Measurements from ENCODE around the gene SCARB1. TPM values are rescaled to one million over a fixed set of nuclear protein-coding genes. Genes with fewer than 3 reads are reported as not detected.
A peak's percentile ranks its signal among the peaks of the same experiment; 100 is the strongest.

Gene SCARB1
- total RNA-seq, 1 donor from 2014 or later: 25.8 TPM

DNA sequence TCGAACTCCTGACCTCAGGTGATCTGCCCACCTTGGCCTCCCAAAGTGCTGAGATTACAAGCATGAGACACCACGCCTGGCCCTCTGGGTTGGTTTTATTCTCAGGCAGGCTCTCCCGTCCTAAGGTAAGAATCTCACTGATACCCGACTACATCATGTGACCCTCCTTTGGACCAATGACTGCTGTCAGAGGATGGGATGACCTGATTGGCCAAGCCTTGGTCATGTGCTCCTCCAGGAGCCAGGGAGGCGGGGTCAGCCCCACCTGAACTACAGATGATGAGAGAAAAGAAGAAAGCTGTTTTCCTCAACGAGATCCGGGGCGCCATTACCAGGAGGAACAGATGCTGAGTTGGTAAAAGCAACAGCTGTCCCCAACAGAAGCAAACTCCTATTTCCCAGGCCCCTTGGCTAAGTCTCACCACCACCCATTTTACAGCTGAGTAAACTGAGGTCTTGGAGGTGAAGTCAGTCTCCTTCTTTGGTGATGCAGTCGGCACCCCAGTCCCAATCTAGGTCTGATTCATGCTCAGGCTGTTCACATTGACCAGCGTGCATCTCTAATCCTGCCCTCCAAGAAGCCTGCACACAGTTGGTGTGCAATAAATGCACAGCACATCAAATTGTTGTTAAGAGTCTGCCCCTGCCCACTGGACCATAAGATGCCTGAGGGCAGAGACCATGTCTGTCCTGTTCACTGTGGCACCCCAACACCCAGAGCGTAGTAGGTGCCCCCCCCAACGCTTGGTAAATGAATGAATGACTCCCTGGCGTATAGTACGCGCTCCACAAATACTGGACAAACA lies 118.8 kb downstream of the SCARB1 start:
- H3K9me3 Mint-ChIP-seq: peaks cover 7% of the 10 kb centered on the region
- no peaks in the 10 kb centered on the region for H3K36me3 Mint-ChIP-seq (ENCODE audit: low read depth)
- H3K27ac Mint-ChIP-seq: no peak overlapping the region
- H3K4me3 Mint-ChIP-seq (ENCODE audit: low read depth): no peak overlapping the region
- intact Hi-C loops (cut with micrococcal nuclease): no loop called here
- no peak for DNase-seq (ENCODE audit: low spot score)
- H3K27me3 Mint-ChIP-seq (ENCODE audit: low read depth): peaks cover 19% of the 10 kb centered on the region
- peaks cover 21% of the 10 kb centered on the region for H3K4me1 Mint-ChIP-seq (ENCODE audit: low read depth)

DNA sequence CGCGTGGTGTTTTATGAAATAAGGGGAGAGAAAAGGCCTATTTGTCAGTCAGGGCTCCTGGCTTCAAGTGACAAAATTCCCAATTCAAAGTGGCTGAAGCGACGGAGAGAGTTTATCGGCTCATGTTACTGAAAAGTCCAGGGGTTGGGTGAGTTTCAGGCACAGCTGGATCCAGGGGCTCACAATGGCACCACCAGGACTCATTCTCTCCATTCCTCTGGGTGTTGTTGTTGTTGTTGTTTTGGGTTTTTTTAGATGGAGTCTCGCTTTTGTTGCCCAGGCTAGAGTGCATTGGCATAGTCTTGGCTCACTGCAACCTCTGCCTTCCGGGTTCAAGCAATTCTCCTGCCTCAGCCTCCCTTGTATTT lies 119.4 kb downstream of the SCARB1 start:
- DNase-seq (ENCODE audit: low spot score): no peak
- Mint-ChIP-seq H3K4me3 (ENCODE audit: low read depth) (no peak overlapping the region), H3K27me3 (ENCODE audit: low read depth) (peaks cover 19% of the 10 kb centered on the region), H3K9me3 (peaks cover 7% of the 10 kb centered on the region), H3K36me3 (ENCODE audit: low read depth) (no peaks in the 10 kb centered on the region), H3K4me1 (ENCODE audit: low read depth) (peaks cover 21% of the 10 kb centered on the region), H3K27ac (no peak overlapping the region)
- intact Hi-C loops (cut with micrococcal nuclease): no loop called here

- DNase-seq (ENCODE audit: low spot score): no peak
- Mint-ChIP-seq H3K9me3 (peaks cover 7% of the 10 kb centered on the region), H3K4me1 (ENCODE audit: low read depth) (peaks cover 21% of the 10 kb centered on the region), H3K4me3 (ENCODE audit: low read depth) (no peak overlapping the region), H3K36me3 (ENCODE audit: low read depth) (no peaks in the 10 kb centered on the region), H3K27me3 (ENCODE audit: low read depth) (peaks cover 17% of the 10 kb centered on the region), H3K27ac (no peak overlapping the region)
- intact Hi-C loops (cut with micrococcal nuclease): no loop called here
These were observed 120.0 kb downstream of the SCARB1 start for GRCh38 chr12:124743479-124744272.

GRCh38 chr12:124742678-124743077 lies 121.0 kb downstream of the SCARB1 start:
- H3K9me3 Mint-ChIP-seq: peaks cover 7% of the 10 kb centered on the region
- no peaks in the 10 kb centered on the region for H3K36me3 Mint-ChIP-seq (ENCODE audit: low read depth)
- intact Hi-C loops (cut with micrococcal nuclease): no loop called here
- no peak for DNase-seq (ENCODE audit: low spot score)
- H3K27ac Mint-ChIP-seq: no peak overlapping the region
- H3K4me3 Mint-ChIP-seq (ENCODE audit: low read depth): no peak overlapping the region
- H3K27me3 Mint-ChIP-seq (ENCODE audit: low read depth): peaks cover 13% of the 10 kb centered on the region
- peaks cover 21% of the 10 kb centered on the region for H3K4me1 Mint-ChIP-seq (ENCODE audit: low read depth)

DNA sequence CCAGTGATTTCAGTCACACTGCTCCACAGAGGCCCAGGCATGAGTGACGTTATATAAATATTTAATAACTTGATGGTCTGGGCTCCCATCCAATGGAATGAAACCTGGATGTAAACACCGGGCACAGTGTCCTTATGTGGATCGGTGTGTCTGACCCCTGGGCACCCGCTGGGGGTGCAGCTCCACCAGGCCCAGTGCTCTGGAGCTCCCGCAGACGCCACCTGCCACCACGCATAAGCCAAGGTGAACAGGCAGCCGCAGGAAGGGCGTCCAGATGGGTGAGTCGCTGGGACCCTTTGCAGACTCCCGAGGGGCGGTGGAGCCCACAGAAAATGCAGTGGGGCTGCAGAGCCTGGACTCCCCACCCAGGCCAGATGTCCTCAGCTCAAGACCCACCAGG lies 121.6 kb downstream of the SCARB1 start:
- Mint-ChIP-seq H3K27me3 (ENCODE audit: low read depth) (peaks cover 13% of the 10 kb centered on the region), H3K36me3 (ENCODE audit: low read depth) (no peaks in the 10 kb centered on the region), H3K9me3 (peaks cover 7% of the 10 kb centered on the region), H3K27ac (no peak overlapping the region), H3K4me3 (ENCODE audit: low read depth) (no peak overlapping the region), H3K4me1 (ENCODE audit: low read depth) (peaks cover 21% of the 10 kb centered on the region)
- intact Hi-C loops (cut with micrococcal nuclease): no loop called here
- DNase-seq (ENCODE audit: low spot score): no peak

- Mint-ChIP-seq H3K27ac (no peak overlapping the region), H3K4me3 (ENCODE audit: low read depth) (no peak overlapping the region), H3K36me3 (ENCODE audit: low read depth) (no peaks in the 10 kb centered on the region), H3K9me3 (peaks cover 7% of the 10 kb centered on the region), H3K27me3 (ENCODE audit: low read depth) (peaks cover 13% of the 10 kb centered on the region), H3K4me1 (ENCODE audit: low read depth) (peaks cover 22% of the 10 kb centered on the region)
- intact Hi-C loops (cut with micrococcal nuclease): no loop called here
- no peak for DNase-seq (ENCODE audit: low spot score)
These were observed 122.5 kb downstream of the SCARB1 start for GRCh38 chr12:124741211-124741610.

DNA sequence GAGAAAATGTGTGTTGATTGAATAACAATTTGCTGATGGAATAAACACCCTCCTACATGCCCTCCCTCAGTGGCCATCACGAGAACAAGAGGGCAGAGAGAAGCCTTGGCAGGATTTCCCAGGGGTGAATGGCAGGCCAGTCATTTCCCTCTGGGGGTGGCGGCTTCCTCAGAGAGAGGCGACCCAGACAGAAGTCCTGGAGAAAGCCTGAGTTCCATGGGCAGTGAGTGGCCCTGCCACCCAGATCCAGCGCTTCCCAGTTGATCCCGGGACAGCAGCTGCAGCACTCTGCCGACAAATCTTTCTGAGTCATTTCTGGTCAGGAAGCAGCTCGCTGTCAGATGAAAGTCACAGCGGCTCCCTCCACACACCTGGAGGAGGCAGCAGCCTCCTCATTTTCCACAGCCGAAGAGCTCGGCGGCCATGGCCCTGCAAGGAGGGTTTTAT lies 123.0 kb downstream of the SCARB1 start:
- Mint-ChIP-seq H3K4me3 (ENCODE audit: low read depth) (no peak overlapping the region), H3K27me3 (ENCODE audit: low read depth) (peaks cover 13% of the 10 kb centered on the region), H3K27ac (no peak overlapping the region), H3K4me1 (ENCODE audit: low read depth) (peaks cover 21% of the 10 kb centered on the region), H3K36me3 (ENCODE audit: low read depth) (no peaks in the 10 kb centered on the region), H3K9me3 (peaks cover 7% of the 10 kb centered on the region)
- intact Hi-C loops (cut with micrococcal nuclease): no loop called here
- no peak for DNase-seq (ENCODE audit: low spot score)

DNA sequence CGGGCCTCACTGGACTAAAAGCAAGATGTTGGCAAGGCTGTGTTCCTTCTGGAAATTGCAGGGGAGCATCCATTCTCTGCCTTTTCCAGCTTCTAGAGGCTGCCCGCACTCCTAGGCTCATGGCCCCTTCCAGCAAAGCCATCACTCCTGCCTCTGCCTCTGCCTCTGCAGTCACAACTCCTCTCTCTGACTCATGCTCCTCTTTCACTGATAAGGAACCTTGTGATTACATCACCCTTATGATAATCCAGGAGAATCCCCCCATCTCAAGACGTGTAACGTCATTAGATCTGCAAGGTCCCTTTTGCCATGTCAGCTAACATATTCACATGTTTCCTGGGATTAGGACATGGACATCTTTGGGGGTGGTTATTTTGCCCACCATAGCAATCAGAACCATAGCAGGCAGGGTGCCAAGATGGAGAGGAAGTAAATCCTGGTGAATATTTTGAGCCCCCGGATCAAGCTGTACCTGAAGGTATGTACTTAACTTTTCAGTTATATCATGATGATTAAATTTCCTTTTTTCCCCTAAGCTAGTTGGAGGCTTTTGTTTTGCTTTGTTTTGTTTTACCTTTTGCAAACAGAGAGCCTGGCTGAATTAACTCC lies 123.6 kb downstream of the SCARB1 start:
- H3K36me3 Mint-ChIP-seq (ENCODE audit: low read depth): no peaks in the 10 kb centered on the region
- intact Hi-C loops (cut with micrococcal nuclease): no loop called here
- peaks cover 7% of the 10 kb centered on the region for H3K9me3 Mint-ChIP-seq
- peaks cover 17% of the 10 kb centered on the region for H3K4me1 Mint-ChIP-seq (ENCODE audit: low read depth)
- H3K27ac Mint-ChIP-seq: no peak overlapping the region
- H3K27me3 Mint-ChIP-seq (ENCODE audit: low read depth): peaks cover 8% of the 10 kb centered on the region
- no peak overlapping the region for H3K4me3 Mint-ChIP-seq (ENCODE audit: low read depth)
- no peak for DNase-seq (ENCODE audit: low spot score)

GRCh38 chr12:124738636-124739467 lies 124.8 kb downstream of the SCARB1 start:
- Mint-ChIP-seq H3K9me3 (peaks cover 7% of the 10 kb centered on the region), H3K27me3 (ENCODE audit: low read depth) (peaks cover 8% of the 10 kb centered on the region), H3K27ac (no peak overlapping the region), H3K4me3 (ENCODE audit: low read depth) (no peak overlapping the region), H3K36me3 (ENCODE audit: low read depth) (no peaks in the 10 kb centered on the region), H3K4me1 (ENCODE audit: low read depth) (peaks cover 17% of the 10 kb centered on the region)
- intact Hi-C loops (cut with micrococcal nuclease): no loop called here
- DNase-seq (ENCODE audit: low spot score): no peak

DNA sequence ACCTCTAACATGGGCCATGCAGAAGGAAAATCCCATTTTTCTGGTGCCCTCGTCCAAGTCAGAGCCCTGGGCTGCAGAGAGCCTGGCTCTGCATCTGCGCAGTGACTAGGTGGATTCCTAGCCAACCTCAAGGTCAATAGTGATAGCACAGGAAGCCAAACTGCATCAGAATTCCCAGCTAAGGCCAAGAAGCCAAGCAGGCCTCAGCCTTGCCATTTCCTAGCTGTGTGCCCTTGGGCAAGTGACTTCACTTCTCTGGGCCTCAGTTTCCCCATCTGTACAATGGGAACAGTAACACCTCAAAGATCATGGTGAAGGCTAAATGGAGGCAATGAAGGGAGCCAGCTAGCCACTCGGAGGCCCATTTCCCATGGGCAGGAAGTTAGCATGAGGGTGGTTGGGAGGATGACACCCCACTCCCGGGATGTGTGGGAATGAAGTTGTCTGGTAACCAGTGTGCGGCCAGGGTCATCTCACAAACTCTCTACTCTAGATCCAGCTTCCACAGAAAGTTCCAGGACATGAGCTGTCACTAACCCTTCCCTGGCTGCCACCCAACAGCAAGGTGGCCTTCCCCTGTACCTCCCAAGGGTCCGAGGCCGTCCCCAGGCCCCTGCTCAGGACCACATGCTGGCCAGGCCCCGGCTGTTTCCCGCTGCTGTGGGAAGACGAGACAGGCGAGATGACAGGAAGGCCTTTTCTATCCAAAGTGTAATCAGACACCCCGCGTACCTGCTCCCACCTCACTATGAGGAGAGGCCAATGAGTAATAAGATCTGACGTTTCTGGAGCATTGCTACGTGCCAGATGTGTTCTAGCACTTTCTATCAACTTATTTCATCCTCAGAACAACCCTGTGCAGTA lies 125.7 kb downstream of the SCARB1 start:
- intact Hi-C loops (cut with micrococcal nuclease): no loop called here
- H3K27ac Mint-ChIP-seq: no peak overlapping the region

DNA sequence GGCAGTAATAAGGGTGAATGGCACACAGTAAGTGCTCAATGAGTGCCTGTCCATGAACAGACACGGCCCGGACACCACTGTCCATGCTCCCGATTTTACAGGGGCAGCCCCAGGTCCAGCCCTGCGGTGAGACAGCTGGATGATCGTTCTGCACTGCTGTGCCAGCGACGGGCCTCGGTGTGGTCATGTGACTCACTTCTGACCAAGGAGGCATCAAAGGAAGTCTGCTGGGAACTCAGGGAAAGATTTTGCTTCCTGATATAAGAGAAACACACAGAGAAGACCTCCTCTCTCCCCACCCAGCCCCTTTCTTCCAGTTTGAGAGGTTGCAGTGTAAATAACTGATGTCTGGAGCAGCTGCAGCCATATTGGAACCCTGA lies 126.6 kb downstream of the SCARB1 start:
- peaks cover 7% of the 10 kb centered on the region for H3K9me3 Mint-ChIP-seq
- H3K4me3 Mint-ChIP-seq (ENCODE audit: low read depth): no peak overlapping the region
- intact Hi-C loops (cut with micrococcal nuclease): no loop called here
- no peak for DNase-seq (ENCODE audit: low spot score)
- H3K36me3 Mint-ChIP-seq (ENCODE audit: low read depth): no peaks in the 10 kb centered on the region
- H3K4me1 Mint-ChIP-seq (ENCODE audit: low read depth): peaks cover 17% of the 10 kb centered on the region
- peaks cover 6% of the 10 kb centered on the region for H3K27me3 Mint-ChIP-seq (ENCODE audit: low read depth)
- H3K27ac Mint-ChIP-seq: peak overlapping the region; percentile 59

More for the DNA sequence above, 125.7 kb downstream of the SCARB1 start:
- Mint-ChIP-seq H3K36me3 (ENCODE audit: low read depth) (no peaks in the 10 kb centered on the region), H3K4me3 (ENCODE audit: low read depth) (no peak overlapping the region), H3K4me1 (ENCODE audit: low read depth) (peaks cover 17% of the 10 kb centered on the region), H3K9me3 (peaks cover 7% of the 10 kb centered on the region), H3K27me3 (ENCODE audit: low read depth) (peaks cover 6% of the 10 kb centered on the region)
- no peak for DNase-seq (ENCODE audit: low spot score)
